ENCODE data around the gene CTNND2. TPM values are rescaled to one million over a fixed set of nuclear protein-coding genes. Genes with fewer than 3 reads are reported as not detected.

CTNND2 gene
- polyA plus RNA-seq, 1 experiment = not detected

DNA sequence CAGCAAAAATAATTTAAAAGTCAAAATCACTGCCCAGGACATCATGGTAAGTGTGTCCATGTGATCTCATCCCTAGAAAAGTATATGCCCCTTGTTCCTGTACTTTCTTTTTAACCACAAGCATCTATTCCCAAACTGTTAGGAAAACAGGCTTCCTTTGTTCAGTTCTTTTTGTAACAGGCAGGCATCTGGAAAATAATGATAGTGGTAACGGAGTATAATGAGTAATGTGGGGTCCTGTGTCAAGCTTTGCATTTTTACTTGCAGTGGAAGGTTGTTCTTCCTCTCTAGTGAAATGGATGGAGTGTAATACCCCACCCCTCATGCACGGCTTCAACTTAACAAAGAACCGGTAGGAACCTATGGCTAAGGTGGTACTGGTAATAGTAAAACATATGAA, 532.1 kb downstream of the CTNND2 start:
- no peaks in the 10 kb centered on the region for H3K27me3 ChIP-seq (ENCODE audit: control insufficient read depth, insufficient read depth, low read length)
- POLR2A ChIA-PET = no interaction called here
- H3K9me3 ChIP-seq (ENCODE audit: control insufficient read depth, insufficient read depth, low read length) = no peaks in the 10 kb centered on the region; the same call in 1 of the 2 replicates
- DNase-seq (ENCODE audit: low read depth, low spot score) = no peak
- TF ChIP-seq CTCF (IDR thresholded peaks at IDR 0.05; ENCODE audit: low read depth, low read length) = no peak
- CTCF ChIA-PET = no interaction called here
- no peak overlapping the region for H3K27ac ChIP-seq (ENCODE audit: low read depth, low read length)
- no peak overlapping the region for H3K4me3 ChIP-seq (ENCODE audit: low read depth, low read length)

DNA sequence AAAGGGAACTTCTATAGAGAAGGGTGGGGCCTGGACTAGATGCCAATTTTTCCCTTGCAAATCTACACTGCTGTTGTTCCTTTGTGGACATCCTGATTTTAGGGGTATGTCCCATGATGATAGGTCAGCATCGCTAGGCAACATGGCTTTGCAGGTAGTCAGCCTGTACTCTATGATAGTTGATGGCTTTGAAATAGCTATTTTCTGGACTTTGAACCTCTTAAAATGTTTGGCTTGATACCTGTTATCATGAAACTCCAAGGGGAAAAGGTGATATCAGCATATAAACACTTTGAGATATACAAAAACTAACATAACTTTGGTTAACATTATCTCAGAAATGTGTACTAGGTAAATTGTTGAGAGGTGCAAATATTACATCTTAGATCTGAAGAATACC, 533.2 kb downstream of the CTNND2 start:
- TF ChIP-seq CTCF (IDR thresholded peaks at IDR 0.05; ENCODE audit: low read depth, low read length) = no peak
- H3K4me3 ChIP-seq (ENCODE audit: low read depth, low read length) = no peak overlapping the region
- H3K27ac ChIP-seq (ENCODE audit: low read depth, low read length) = no peak overlapping the region
- H3K9me3 ChIP-seq (ENCODE audit: control insufficient read depth, insufficient read depth, low read length) = no peaks in the 10 kb centered on the region; the same call in 1 of the 2 replicates
- ChIA-PET CTCF (no interaction called here), POLR2A (no interaction called here)
- no peaks in the 10 kb centered on the region for H3K27me3 ChIP-seq (ENCODE audit: control insufficient read depth, insufficient read depth, low read length)
- DNase-seq (ENCODE audit: low read depth, low spot score) = no peak

DNA sequence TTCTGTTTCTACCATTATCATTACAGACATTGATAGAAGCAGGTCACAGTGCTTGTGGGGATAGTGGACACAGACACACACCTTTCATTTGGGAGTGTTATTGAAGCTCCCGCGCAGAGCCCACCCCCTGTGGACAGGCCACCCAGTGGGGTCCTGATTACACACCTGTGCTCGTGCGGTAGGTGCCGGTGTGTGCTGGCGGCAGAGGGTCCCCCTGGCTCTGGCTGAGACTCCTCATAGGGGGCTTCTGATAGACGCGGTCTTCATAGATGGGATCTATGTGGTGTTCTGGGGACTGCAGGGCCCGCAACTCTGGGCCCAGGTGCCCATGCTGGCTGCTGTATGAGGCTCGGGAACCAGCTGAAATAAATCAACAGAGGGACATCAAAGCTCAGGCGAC, 539.7 kb downstream of the CTNND2 start:
- no peak for TF ChIP-seq CTCF (IDR thresholded peaks at IDR 0.05; ENCODE audit: low read depth, low read length)
- Histone ChIP-seq H3K27ac (ENCODE audit: low read depth, low read length) (no peak overlapping the region), H3K27me3 (ENCODE audit: control insufficient read depth, insufficient read depth, low read length) (no peaks in the 10 kb centered on the region), H3K4me3 (ENCODE audit: low read depth, low read length) (no peak overlapping the region), H3K9me3 (ENCODE audit: control insufficient read depth, insufficient read depth, low read length) (peaks cover 6% of the 10 kb centered on the region)
- CTCF ChIA-PET = no interaction called here
- DNase-seq (ENCODE audit: low read depth, low spot score) = no peak
- POLR2A ChIA-PET = no interaction called here

DNA sequence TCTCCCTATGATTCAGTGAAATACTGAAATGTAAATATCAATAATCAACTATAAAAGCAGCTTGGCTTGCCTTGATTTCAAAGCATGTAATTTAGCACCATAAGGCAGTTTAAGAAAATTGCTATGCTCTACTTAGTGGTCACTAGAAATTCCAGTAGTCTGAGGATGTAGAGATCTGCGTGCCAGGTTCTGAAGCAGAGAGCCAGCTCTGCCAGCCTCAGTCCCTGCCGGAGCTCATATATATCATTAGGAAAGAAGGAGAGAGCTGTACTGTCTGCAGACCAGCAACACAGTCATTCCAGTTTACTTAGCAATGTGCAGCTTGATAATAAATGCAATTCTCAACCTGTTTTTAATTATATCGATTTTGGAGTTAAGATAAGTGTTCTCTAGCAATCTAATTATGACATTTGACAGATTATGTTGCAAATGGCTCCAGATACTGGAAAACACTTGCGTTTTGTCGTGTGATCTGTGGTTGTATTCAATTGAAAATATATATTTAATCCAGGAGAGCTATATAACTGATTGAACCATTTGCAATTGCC, 540.5 kb downstream of the CTNND2 start:
- Histone ChIP-seq H3K4me3 (ENCODE audit: low read depth, low read length) (no peak overlapping the region), H3K9me3 (ENCODE audit: control insufficient read depth, insufficient read depth, low read length) (peaks cover 10% of the 10 kb centered on the region), H3K27me3 (ENCODE audit: control insufficient read depth, insufficient read depth, low read length) (no peaks in the 10 kb centered on the region), H3K27ac (ENCODE audit: low read depth, low read length) (no peak overlapping the region)
- ChIA-PET CTCF (no interaction called here), POLR2A (no interaction called here)
- TF ChIP-seq CTCF (IDR thresholded peaks at IDR 0.05; ENCODE audit: low read depth, low read length) = no peak
- no peak for DNase-seq (ENCODE audit: low read depth, low spot score)

DNA sequence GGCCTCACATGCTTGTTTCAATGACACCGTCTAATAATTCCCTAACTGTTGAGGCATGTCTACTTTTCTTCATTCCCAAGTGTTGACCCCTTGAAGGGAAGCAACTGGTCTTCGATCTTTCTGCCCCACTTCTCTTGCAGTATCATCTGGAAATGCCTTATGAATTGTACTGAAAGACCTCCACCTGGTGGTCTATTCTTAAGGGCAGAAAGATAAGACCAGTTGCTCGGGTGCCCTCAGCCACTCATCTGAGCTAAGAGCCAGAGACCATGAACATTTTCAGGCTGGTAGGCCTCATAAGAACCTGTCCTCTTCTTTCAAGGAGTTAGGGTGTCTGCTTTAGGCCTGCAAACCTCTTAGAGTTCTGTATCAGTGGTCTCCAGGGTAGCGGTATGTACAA, 542.5 kb downstream of the CTNND2 start:
- H3K27ac ChIP-seq (ENCODE audit: low read depth, low read length) = no peak overlapping the region
- no peak overlapping the region for H3K4me3 ChIP-seq (ENCODE audit: low read depth, low read length)
- no peak for DNase-seq (ENCODE audit: low read depth, low spot score)
- ChIA-PET POLR2A (no interaction called here), CTCF (no interaction called here)
- TF ChIP-seq CTCF (IDR thresholded peaks at IDR 0.05; ENCODE audit: low read depth, low read length) = no peak
- no peaks in the 10 kb centered on the region for H3K27me3 ChIP-seq (ENCODE audit: control insufficient read depth, insufficient read depth, low read length)
- peaks cover 10% of the 10 kb centered on the region for H3K9me3 ChIP-seq (ENCODE audit: control insufficient read depth, insufficient read depth, low read length)
